Left ventricle myocardium inferior (tissue), 1 donor: Measurements from ENCODE around the gene DCLK2. TPM values are rescaled to one million over a fixed set of nuclear protein-coding genes. Genes with fewer than 3 reads are reported as not detected.
A peak's percentile ranks its signal among the peaks of the same experiment; 100 is the strongest.

Source experiments
- DNase-seq: peaks from one replicate; pipeline ENCODE4 v3.0.0-alpha.2; 2020
- H3K27ac ChIP-seq: fragments of 200-600 bp; replicated peaks from 2 replicates; pipeline ENCODE4 v1.8.0; 2021
- H3K27me3 ChIP-seq: fragments of 200-600 bp; 2 replicates; pipeline ENCODE4 v1.8.0; 2021; ENCODE audit warnings: low read depth
- H3K36me3 ChIP-seq: fragments of 200-600 bp; 2 replicates; pipeline ENCODE4 v1.8.0; 2021
- H3K4me1 ChIP-seq: fragments of 200-600 bp; 2 replicates; pipeline ENCODE4 v1.8.0; 2021
- H3K4me3 ChIP-seq: fragments of 200-600 bp; 2 replicates; pipeline ENCODE4 v1.8.0; 2021; ENCODE audit warnings: mild to moderate bottlenecking, moderate library complexity
- H3K9me3 ChIP-seq: fragments of 200-600 bp; replicated peaks from 2 replicates; pipeline ENCODE4 v1.8.0; 2021
- CTCF ChIP-seq: fragments of 200-600 bp; IDR thresholded peaks from 2 replicates; pipeline ENCODE4 v1.8.0; 2021; ENCODE audit warnings: antibody characterized with exemption, mild to moderate bottlenecking, borderline replicate concordance
- intact Hi-C: fragments of 100-400 bp; cut with micrococcal nuclease; formaldehyde crosslinking; loops from one replicate; pipeline ENCODE4 v1.11.0; 2022
- total RNA-seq: library from RNA; stranded (reverse); fragmentation: NEBNext Ultra II Directional; extraction: Animal tissue kit (Norgen Biotek cat#: 25700); gene quantifications from one replicate; pipeline ENCODE4 v1.2.1, GENCODE V29; 2021
- donor health status: DM: no; HTN: yes; CAD: no; lungs with severe emphysema.

The DCLK2 gene
- total RNA-seq, 1 donor from 2014 or later, result 21.9 TPM

DNA sequence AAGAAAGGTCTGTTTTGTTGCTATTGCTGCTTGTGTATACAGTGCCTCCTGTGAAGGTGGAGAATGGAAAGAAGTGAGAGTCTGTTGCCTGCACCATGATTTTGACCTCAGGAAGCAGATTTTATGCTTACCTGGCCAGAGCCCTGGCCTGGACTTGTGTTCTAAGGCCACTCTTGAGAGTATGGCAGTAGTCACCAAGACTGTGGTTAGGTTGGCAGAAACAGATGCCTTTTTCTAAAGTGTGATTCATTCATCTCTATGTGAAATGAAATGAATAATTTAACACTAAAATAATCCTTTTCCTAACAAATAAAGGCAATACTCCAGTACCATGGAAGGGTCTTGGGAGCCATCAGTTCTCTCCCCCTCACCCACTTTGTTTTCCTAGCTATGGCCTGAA, 161.8 kb downstream of the DCLK2 start:
- intact Hi-C loops, result loop anchor here (5.0 kb wide), 1 partner anchor 243 kb away; no protein-coding TSS in a partner anchor
- Histone ChIP-seq H3K36me3 (peaks cover 1% of the 10 kb centered on the region), H3K9me3 (no peaks in the 10 kb centered on the region), H3K4me1 (peaks cover 13% of the 10 kb centered on the region), H3K27ac (no peak overlapping the region), H3K27me3 (no peaks in the 10 kb centered on the region), H3K4me3 (no peak overlapping the region)
- no peak for DNase-seq
- no peak for TF ChIP-seq CTCF

- Histone ChIP-seq H3K9me3 (no peaks in the 10 kb centered on the region), H3K4me3 (no peak overlapping the region), H3K27ac (no peak overlapping the region), H3K27me3 (no peaks in the 10 kb centered on the region), H3K4me1 (no peaks in the 10 kb centered on the region), H3K36me3 (peaks cover 2% of the 10 kb centered on the region)
- peak; percentile 93 for TF ChIP-seq CTCF
- no peak for DNase-seq
- intact Hi-C loops, result loop anchor here (5.0 kb wide), 1 partner anchor 246 kb away; no protein-coding TSS in a partner anchor
Measured at GRCh38 chr4:150242820-150243458, 164.7 kb downstream of the DCLK2 start.

DNA sequence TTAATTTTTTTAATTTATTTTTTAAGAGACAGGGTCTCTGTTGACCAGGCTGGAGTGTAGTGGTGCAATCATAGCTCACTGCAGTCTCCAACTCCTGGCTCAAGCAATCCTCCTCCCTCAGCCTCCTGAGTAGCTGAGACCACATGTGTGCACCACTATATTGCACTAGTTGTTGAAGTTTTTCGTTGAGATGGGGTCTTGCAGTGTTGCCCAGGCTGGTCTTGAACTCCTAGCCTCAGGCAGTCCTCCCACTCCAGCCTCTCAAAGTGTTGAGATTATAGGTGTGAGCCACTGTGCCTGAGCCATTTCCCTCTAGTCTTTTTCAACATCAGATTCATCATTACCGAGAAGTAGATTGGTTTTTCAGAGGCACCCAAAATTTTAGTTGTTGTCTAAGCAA, 165.7 kb downstream of the DCLK2 start:
- no peaks in the 10 kb centered on the region for H3K9me3 ChIP-seq
- H3K27ac ChIP-seq, result no peak overlapping the region
- no peak for TF ChIP-seq CTCF
- no peaks in the 10 kb centered on the region for H3K4me1 ChIP-seq
- no peaks in the 10 kb centered on the region for H3K27me3 ChIP-seq
- peaks cover 11% of the 10 kb centered on the region for H3K36me3 ChIP-seq
- intact Hi-C loops, result loop anchor here (5.0 kb wide), 1 partner anchor 247 kb away; no protein-coding TSS in a partner anchor
- DNase-seq, result no peak
- no peak overlapping the region for H3K4me3 ChIP-seq

GRCh38 chr4:150244600-150244999, 166.4 kb downstream of the DCLK2 start:
- no peak for TF ChIP-seq CTCF
- DNase-seq, result no peak
- H3K9me3 ChIP-seq, result no peaks in the 10 kb centered on the region
- H3K27me3 ChIP-seq, result no peaks in the 10 kb centered on the region
- intact Hi-C loops, result loop anchor here (5.0 kb wide), 1 partner anchor 247 kb away; no protein-coding TSS in a partner anchor
- H3K4me1 ChIP-seq, result no peaks in the 10 kb centered on the region
- no peak overlapping the region for H3K4me3 ChIP-seq
- no peak overlapping the region for H3K27ac ChIP-seq
- H3K36me3 ChIP-seq, result peaks cover 14% of the 10 kb centered on the region

DNA sequence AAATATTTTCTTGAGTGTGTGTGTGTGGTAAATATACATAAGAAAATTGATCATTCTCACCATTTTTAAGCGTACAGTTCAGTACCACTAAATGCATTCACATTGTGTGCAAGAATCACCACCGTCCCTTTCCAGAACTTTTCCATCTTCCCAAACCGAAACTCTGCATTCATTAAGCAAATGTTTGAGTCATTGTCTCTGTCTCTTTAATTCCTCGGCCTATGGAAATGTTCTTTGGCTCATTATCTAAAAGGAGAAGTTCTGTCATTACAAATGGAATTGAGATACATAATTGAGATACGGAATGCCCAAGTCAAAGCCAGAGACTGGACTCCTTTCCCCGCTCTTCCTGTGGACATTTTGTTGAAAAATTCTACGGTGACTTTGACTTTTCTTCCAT, 168.9 kb downstream of the DCLK2 start:
- Histone ChIP-seq H3K27ac (no peak overlapping the region), H3K4me3 (no peak overlapping the region), H3K27me3 (no peaks in the 10 kb centered on the region), H3K9me3 (no peaks in the 10 kb centered on the region), H3K36me3 (peaks cover 19% of the 10 kb centered on the region), H3K4me1 (no peaks in the 10 kb centered on the region)
- intact Hi-C loops, result no loop called here
- DNase-seq, result no peak
- TF ChIP-seq CTCF, result no peak
